Activated CD4-positive, alpha-beta memory T cell treated with anti-CD3 and anti-CD28 coated beads for 36 hours (primary cell): ENCODE results near the gene LRP2BP. TPM values are rescaled to one million over a fixed set of nuclear protein-coding genes. Genes with fewer than 3 reads are reported as not detected.
"Not testable (repeated sequence)": the region's sequence is repeated elsewhere in the genome, so short reads cannot be mapped to it uniquely, and the experiment has no call there.

Source experiments
- CTCF ChIA-PET: fragments of 350-600 bp; sonication (Branson Sonifier 250); formaldehyde crosslinking; loops from one replicate; lab custom pipeline; 2021; ENCODE audit warnings: antibody characterized with exemption, inconsistent platforms; lab: Charles Lee
- POLR2A ChIA-PET: fragments of 350-600 bp; sonication (Branson Sonifier 250); formaldehyde crosslinking; loops from one replicate; lab custom pipeline; 2021; ENCODE audit warnings: antibody characterized with exemption; lab: Charles Lee
- DNase-seq: peaks from one replicate; pipeline ENCODE4 v3.0.0-alpha.2; 2020
- H3K27ac Mint-ChIP-seq: one replicate; pipeline ENCODE4 v1.8.0; 2021; ENCODE audit warnings: mixed read lengths
- H3K27me3 Mint-ChIP-seq: one replicate; pipeline ENCODE4 v1.8.0; 2021; ENCODE audit warnings: mixed read lengths
- H3K36me3 Mint-ChIP-seq: one replicate; pipeline ENCODE4 v1.8.0; 2021; ENCODE audit warnings: mixed read lengths
- H3K4me1 Mint-ChIP-seq: one replicate; pipeline ENCODE4 v1.8.0; 2021; ENCODE audit warnings: low read depth, mixed read lengths
- H3K4me3 Mint-ChIP-seq: one replicate; pipeline ENCODE4 v1.8.0; 2021; ENCODE audit warnings: mild to moderate bottlenecking, mixed read lengths
- H3K9me3 Mint-ChIP-seq: one replicate; pipeline ENCODE4 v1.8.0; 2021; ENCODE audit warnings: mixed read lengths
- intact Hi-C: fragments of 100-400 bp; cut with micrococcal nuclease; formaldehyde crosslinking; loops from one replicate; pipeline ENCODE4 v1.15.1; 2023
- total RNA-seq, 2 experiments: library from RNA; stranded (reverse); gene quantifications; one replicate each; pipeline ENCODE4 v1.2.3, GENCODE V29; 2021

LRP2BP gene
- total RNA-seq, 2 experiments from 2014 or later: 0.36 to 0.48 TPM

GRCh38 chr4:185378264-185378663 is 17.5 kb downstream of the LRP2BP start:
- CTCF ChIA-PET: interaction anchor here (0.6 to 0.8 kb wide), 2 partner anchors 98 to 193 kb away, joined by 4 read pairs; no protein-coding TSS in a partner anchor
- intact Hi-C loops: no loop called here

GRCh38 chr4:185374573-185374972 is 21.2 kb downstream of the LRP2BP start:
- Mint-ChIP-seq H3K4me3 (no peak overlapping the region), H3K9me3 (no peaks in the 10 kb centered on the region), H3K4me1 (no peaks in the 10 kb centered on the region), H3K36me3 (no peaks in the 10 kb centered on the region), H3K27me3 (no peaks in the 10 kb centered on the region), H3K27ac (no peak overlapping the region)
- no peak for DNase-seq
- POLR2A ChIA-PET: interaction anchor here (1.4 kb wide), 1 partner anchor 31 kb away, joined by 3 read pairs; no protein-coding TSS in a partner anchor
- CTCF ChIA-PET: no interaction called here
- intact Hi-C loops: no loop called here

More at GRCh38 chr4:185378264-185378663, 17.5 kb downstream of the LRP2BP start:
- Mint-ChIP-seq H3K36me3 (peaks cover 6% of the 10 kb centered on the region), H3K9me3 (peaks cover 7% of the 10 kb centered on the region), H3K27me3 (no peaks in the 10 kb centered on the region), H3K4me3 (no peak overlapping the region), H3K4me1 (no peaks in the 10 kb centered on the region), H3K27ac (no peak overlapping the region)
- POLR2A ChIA-PET: no interaction called here
- no peak for DNase-seq

GRCh38 chr4:185374027-185374426 is 21.7 kb downstream of the LRP2BP start:
- no peak for DNase-seq
- Mint-ChIP-seq H3K27ac (no peak overlapping the region), H3K9me3 (no peaks in the 10 kb centered on the region), H3K36me3 (no peaks in the 10 kb centered on the region), H3K4me3 (no peak overlapping the region), H3K27me3 (no peaks in the 10 kb centered on the region), H3K4me1 (no peaks in the 10 kb centered on the region)
- CTCF ChIA-PET: no interaction called here
- intact Hi-C loops: no loop called here
- POLR2A ChIA-PET: interaction anchor here (1.4 kb wide), 1 partner anchor 31 kb away, joined by 3 read pairs; no protein-coding TSS in a partner anchor

- ChIA-PET POLR2A (no interaction called here), CTCF (no interaction called here)
- H3K27me3 Mint-ChIP-seq: no peaks in the 10 kb centered on the region
- DNase-seq: no peak
- H3K4me1 Mint-ChIP-seq: no peaks in the 10 kb centered on the region
- no peaks in the 10 kb centered on the region for H3K36me3 Mint-ChIP-seq
- no peak overlapping the region for H3K4me3 Mint-ChIP-seq
- H3K9me3 Mint-ChIP-seq: no peaks in the 10 kb centered on the region
- H3K27ac Mint-ChIP-seq: no peak overlapping the region
- intact Hi-C loops: no loop called here
These were observed 24.0 kb downstream of the LRP2BP start for GRCh38 chr4:185371702-185372101.

- Mint-ChIP-seq H3K9me3 (no peaks in the 10 kb centered on the region), H3K27me3 (no peaks in the 10 kb centered on the region), H3K36me3 (no peaks in the 10 kb centered on the region), H3K27ac (no peak overlapping the region), H3K4me3 (no peak overlapping the region), H3K4me1 (no peaks in the 10 kb centered on the region)
- intact Hi-C loops: no loop called here
- DNase-seq: no peak
- ChIA-PET POLR2A (no interaction called here), CTCF (no interaction called here)
These were observed 25.3 kb downstream of the LRP2BP start for GRCh38 chr4:185370268-185370949.

GRCh38 chr4:185369731-185370130 is 26.0 kb downstream of the LRP2BP start:
- POLR2A ChIA-PET: no interaction called here
- H3K36me3 Mint-ChIP-seq: no peaks in the 10 kb centered on the region
- H3K9me3 Mint-ChIP-seq: no peaks in the 10 kb centered on the region
- DNase-seq: no peak
- no peaks in the 10 kb centered on the region for H3K4me1 Mint-ChIP-seq
- no peak overlapping the region for H3K4me3 Mint-ChIP-seq
- H3K27me3 Mint-ChIP-seq: no peaks in the 10 kb centered on the region
- intact Hi-C loops: no loop called here
- CTCF ChIA-PET: no interaction called here
- no peak overlapping the region for H3K27ac Mint-ChIP-seq

- Mint-ChIP-seq H3K27me3 (no peaks in the 10 kb centered on the region), H3K36me3 (no peaks in the 10 kb centered on the region), H3K9me3 (no peaks in the 10 kb centered on the region), H3K27ac (no peak overlapping the region), H3K4me1 (no peaks in the 10 kb centered on the region), H3K4me3 (no peak overlapping the region)
- intact Hi-C loops: no loop called here
- no peak for DNase-seq
- POLR2A ChIA-PET: interaction anchor here (0.6 kb wide), 1 partner anchor 487 kb away, joined by 3 read pairs; no protein-coding TSS in a partner anchor
- CTCF ChIA-PET: interaction anchor here (0.7 to 0.8 kb wide), 2 partner anchors 23 to 40 kb away, joined by 3 read pairs; no protein-coding TSS in a partner anchor
These were observed 30.8 kb downstream of the LRP2BP start for GRCh38 chr4:185364886-185365285.

GRCh38 chr4:185363251-185363650 is 32.5 kb downstream of the LRP2BP start:
- Mint-ChIP-seq H3K27me3 (no peaks in the 10 kb centered on the region), H3K36me3 (peaks cover 3% of the 10 kb centered on the region), H3K27ac (no peak overlapping the region), H3K4me3 (no peak overlapping the region), H3K9me3 (no peaks in the 10 kb centered on the region), H3K4me1 (no peaks in the 10 kb centered on the region)
- CTCF ChIA-PET: no interaction called here
- no peak for DNase-seq
- POLR2A ChIA-PET: no interaction called here
- intact Hi-C loops: no loop called here

- H3K27ac Mint-ChIP-seq, intact Hi-C loops, H3K4me1 Mint-ChIP-seq, H3K27me3 Mint-ChIP-seq, DNase-seq, CTCF ChIA-PET, H3K36me3 Mint-ChIP-seq, POLR2A ChIA-PET, H3K9me3 Mint-ChIP-seq, H3K4me3 Mint-ChIP-seq: not testable (repeated sequence)
These were observed 33.2 kb downstream of the LRP2BP start for GRCh38 chr4:185362570-185362969.

- H3K36me3 Mint-ChIP-seq: peaks cover 7% of the 10 kb centered on the region
- H3K27me3 Mint-ChIP-seq: no peaks in the 10 kb centered on the region
- POLR2A ChIA-PET: no interaction called here
These were observed 33.9 kb downstream of the LRP2BP start for GRCh38 chr4:185361872-185362271.

GRCh38 chr4:185359767-185360446 is 35.8 kb downstream of the LRP2BP start:
- POLR2A ChIA-PET: no interaction called here

More at GRCh38 chr4:185361872-185362271, 33.9 kb downstream of the LRP2BP start:
- Mint-ChIP-seq H3K27ac (no peak overlapping the region), H3K9me3 (no peaks in the 10 kb centered on the region), H3K4me1 (peaks cover 11% of the 10 kb centered on the region), H3K4me3 (no peak overlapping the region)
- DNase-seq: no peak
- CTCF ChIA-PET: no interaction called here
- intact Hi-C loops: no loop called here

GRCh38 chr4:185358959-185359358 is 36.8 kb downstream of the LRP2BP start:
- ChIA-PET CTCF (no interaction called here), POLR2A (no interaction called here)
- intact Hi-C loops: loop anchor here (5.0 kb wide), 1 partner anchor 38 kb away; the partner anchor contains the start of genes ANKRD37 and LRP2BP
- no peak overlapping the region for H3K27ac Mint-ChIP-seq
- peaks cover 11% of the 10 kb centered on the region for H3K36me3 Mint-ChIP-seq
- H3K27me3 Mint-ChIP-seq: no peaks in the 10 kb centered on the region
- no peak for DNase-seq
- no peaks in the 10 kb centered on the region for H3K9me3 Mint-ChIP-seq
- H3K4me1 Mint-ChIP-seq: peaks cover 11% of the 10 kb centered on the region
- H3K4me3 Mint-ChIP-seq: no peak overlapping the region

More at GRCh38 chr4:185359767-185360446, 35.8 kb downstream of the LRP2BP start:
- Mint-ChIP-seq H3K9me3 (no peaks in the 10 kb centered on the region), H3K4me3 (no peak overlapping the region), H3K4me1 (peaks cover 11% of the 10 kb centered on the region), H3K27me3 (no peaks in the 10 kb centered on the region), H3K27ac (no peak overlapping the region), H3K36me3 (peaks cover 7% of the 10 kb centered on the region)
- intact Hi-C loops: loop anchor here (5.0 kb wide), 1 partner anchor 37 kb away; the partner anchor contains the start of genes ANKRD37 and LRP2BP
- CTCF ChIA-PET: no interaction called here
- no peak for DNase-seq
